ENCODE data around the gene PACSIN1. TPM values are rescaled to one million over a fixed set of nuclear protein-coding genes. Genes with fewer than 3 reads are reported as not detected.

The PACSIN1 gene
- total and polyA plus RNA-seq, 10 of the 15 experiments (the other 5 are each of a cell fraction or from before 2014, with no cell fraction given), result 0.50 to 9.4 (median 2.8) TPM

- no peaks in the 10 kb centered on the region for H3K27me3 ChIP-seq (replicated peaks in 1 of 2; ENCODE audit: control insufficient read depth in 2 of 2, insufficient read depth in 2 of 2, low read length in 1 of 2)
- ATAC-seq (no peak; the same call in 2 of the 3 replicates), DNase-seq (ENCODE audit: low read depth, low spot score) (no peak), FAIRE-seq (no peak)
- ChIA-PET POLR2A (no interaction called here), SMC1A (ENCODE audit: uncharacterized antibody, unreplicated experiment) (no interaction called here), RAD21 (ENCODE audit: unreplicated experiment) (interaction anchor here (0.7 to 1.3 kb wide), 2 partner anchors 71 to 334 kb away, joined by 3 read pairs; no protein-coding TSS in a partner anchor), CTCF (no interaction called here)
- no TSS peak for BruUV-seq (replicated peaks)
- no peaks in the 10 kb centered on the region for H3K36me3 ChIP-seq (ENCODE audit: control insufficient read depth in 2 of 2, insufficient read depth in 2 of 2, low read length in 1 of 2)
- no peaks in the 10 kb centered on the region for H4K20me1 ChIP-seq (ENCODE audit: control insufficient read depth, insufficient read depth)
- intact Hi-C loops (cut with micrococcal nuclease; ENCODE audit: unreplicated experiment), result no loop called here
- H3K9me3 ChIP-seq (replicated peaks; ENCODE audit: control insufficient read depth, insufficient read depth, low read length), result no peaks in the 10 kb centered on the region
- H3K27ac ChIP-seq (ENCODE audit: control insufficient read depth, insufficient read depth), result no peak overlapping the region
- 34% methylated on average over 10 of the region's 12 CpGs for WGBS (ENCODE audit: insufficient coverage, insufficient replicate concordance, low lambda C conversion rate, missing lambda C conversion rate)
- no peak overlapping the region for H2AFZ ChIP-seq (ENCODE audit: control insufficient read depth, low read depth, low read length)
- H3K79me2 ChIP-seq (ENCODE audit: control insufficient read depth, insufficient read depth, low read length), result no peaks in the 10 kb centered on the region
- no peak overlapping the region for H3K9ac ChIP-seq (ENCODE audit: control insufficient read depth, insufficient read depth, low read length)
- no peaks in the 10 kb centered on the region for H3K4me1 ChIP-seq (ENCODE audit: control insufficient read depth, insufficient read depth, low read length)
- in situ Hi-C loops (cut with MboI), result no loop called here
- H3K4me3 ChIP-seq, result no peak overlapping the region
- no peak overlapping the region for H3K4me2 ChIP-seq (ENCODE audit: control insufficient read depth, insufficient read depth)
- TF ChIP-seq CTCF (IDR thresholded peaks at IDR 0.05 in 2 of 3, conservative IDR thresholded peaks at IDR 0.05 in 1 of 3; ENCODE audit: control insufficient read depth in 2 of 3, extremely low read depth in 1 of 3, insufficient read depth in 1 of 3, low read depth in 3 of 3, low read length in 3 of 3) (no peak), POLR2AphosphoS2 (IDR thresholded peaks at IDR 0.05; ENCODE audit: low read depth, low read length) (no peak), FOS (IDR thresholded peaks at IDR 0.05; ENCODE audit: borderline replicate concordance, extremely low read depth, insufficient read length) (no peak), HDAC6 (IDR thresholded peaks at IDR 0.05; ENCODE audit: unreplicated experiment) (no peak), ZNF687 (IDR thresholded peaks at IDR 0.05) (no peak), ZNF622 (IDR thresholded peaks at IDR 0.05) (no peak), POLR2AphosphoS5 (IDR thresholded peaks at IDR 0.05; ENCODE audit: low read length) (no peak), NFXL1 (IDR thresholded peaks at IDR 0.05; ENCODE audit: borderline replicate concordance) (no peak), FOXM1 (IDR thresholded peaks at IDR 0.05; ENCODE audit: low read depth, low read length) (no peak)
- TF ChIP-seq, protein P1, sequence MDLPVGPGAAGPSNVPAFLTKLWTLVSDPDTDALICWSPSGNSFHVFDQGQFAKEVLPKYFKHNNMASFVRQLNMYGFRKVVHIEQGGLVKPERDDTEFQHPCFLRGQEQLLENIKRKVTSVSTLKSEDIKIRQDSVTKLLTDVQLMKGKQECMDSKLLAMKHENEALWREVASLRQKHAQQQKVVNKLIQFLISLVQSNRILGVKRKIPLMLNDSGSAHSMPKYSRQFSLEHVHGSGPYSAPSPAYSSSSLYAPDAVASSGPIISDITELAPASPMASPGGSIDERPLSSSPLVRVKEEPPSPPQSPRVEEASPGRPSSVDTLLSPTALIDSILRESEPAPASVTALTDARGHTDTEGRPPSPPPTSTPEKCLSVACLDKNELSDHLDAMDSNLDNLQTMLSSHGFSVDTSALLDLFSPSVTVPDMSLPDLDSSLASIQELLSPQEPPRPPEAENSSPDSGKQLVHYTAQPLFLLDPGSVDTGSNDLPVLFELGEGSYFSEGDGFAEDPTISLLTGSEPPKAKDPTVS (IDR thresholded peaks at IDR 0.05; ENCODE audit: low read depth, low read length), result no peak
- TF ChIP-seq, protein P2, sequence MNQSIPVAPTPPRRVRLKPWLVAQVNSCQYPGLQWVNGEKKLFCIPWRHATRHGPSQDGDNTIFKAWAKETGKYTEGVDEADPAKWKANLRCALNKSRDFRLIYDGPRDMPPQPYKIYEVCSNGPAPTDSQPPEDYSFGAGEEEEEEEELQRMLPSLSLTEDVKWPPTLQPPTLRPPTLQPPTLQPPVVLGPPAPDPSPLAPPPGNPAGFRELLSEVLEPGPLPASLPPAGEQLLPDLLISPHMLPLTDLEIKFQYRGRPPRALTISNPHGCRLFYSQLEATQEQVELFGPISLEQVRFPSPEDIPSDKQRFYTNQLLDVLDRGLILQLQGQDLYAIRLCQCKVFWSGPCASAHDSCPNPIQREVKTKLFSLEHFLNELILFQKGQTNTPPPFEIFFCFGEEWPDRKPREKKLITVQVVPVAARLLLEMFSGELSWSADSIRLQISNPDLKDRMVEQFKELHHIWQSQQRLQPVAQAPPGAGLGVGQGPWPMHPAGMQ (IDR thresholded peaks at IDR 0.05; ENCODE audit: borderline replicate concordance), result no peak
Observed at GRCh38 chr6:34568341-34569201, 102.7 kb downstream of the PACSIN1 start.

All from GM12878 (cell line).